Non-pigmented ciliary epithelial cell (primary cell): ENCODE measurements around the gene BMPR2.
"Not testable (repeated sequence)": the region's sequence is repeated elsewhere in the genome, so short reads cannot be mapped to it uniquely, and the experiment has no call there.

ENCODE experiments used
- DNase-seq: peaks from one replicate; pipeline ENCODE4 v3.0.0-alpha.2; 2010; ENCODE audit warnings: low read depth

The BMPR2 gene

GRCh38 chr2:202382684-202383083 is 6.6 kb downstream of the BMPR2 start:
- DNase-seq = no peak

- DNase-seq = not testable (repeated sequence)
Observed at GRCh38 chr2:202386495-202386894, 10.4 kb downstream of the BMPR2 start.

GRCh38 chr2:202387608-202388342 is 11.6 kb downstream of the BMPR2 start:
- no peak for DNase-seq

- no peak for DNase-seq
Observed at GRCh38 chr2:202400941-202401340, 24.8 kb downstream of the BMPR2 start.

- DNase-seq = no peak
Observed at GRCh38 chr2:202405798-202406197, 29.7 kb downstream of the BMPR2 start.

- DNase-seq = no peak
Observed at GRCh38 chr2:202406445-202406978, 30.4 kb downstream of the BMPR2 start.

- DNase-seq = peak; percentile 10
Observed at GRCh38 chr2:202408546-202409140, 32.5 kb downstream of the BMPR2 start.

- DNase-seq = no peak
Observed at GRCh38 chr2:202410092-202410491, 34.0 kb downstream of the BMPR2 start.

GRCh38 chr2:202411097-202411496 is 35.0 kb downstream of the BMPR2 start:
- no peak for DNase-seq

- no peak for DNase-seq
Observed at GRCh38 chr2:202418027-202418426, 41.9 kb downstream of the BMPR2 start.

- no peak for DNase-seq
Observed at GRCh38 chr2:202418511-202418910, 42.4 kb downstream of the BMPR2 start.

GRCh38 chr2:202423139-202423538 is 47.0 kb downstream of the BMPR2 start:
- DNase-seq = no peak

GRCh38 chr2:202425036-202425435 is 48.9 kb downstream of the BMPR2 start:
- no peak for DNase-seq

GRCh38 chr2:202426751-202427150 is 50.6 kb downstream of the BMPR2 start:
- no peak for DNase-seq

- DNase-seq = peak; percentile 35
Observed at GRCh38 chr2:202429164-202429980, 53.2 kb downstream of the BMPR2 start.

GRCh38 chr2:202432776-202433175 is 56.6 kb downstream of the BMPR2 start:
- DNase-seq = no peak

GRCh38 chr2:202434472-202434871 is 58.3 kb downstream of the BMPR2 start:
- DNase-seq = no peak

- no peak for DNase-seq
Observed at GRCh38 chr2:202436626-202437025, 60.5 kb downstream of the BMPR2 start.

- not testable (repeated sequence) for DNase-seq
Observed at GRCh38 chr2:202440117-202440516, 64.0 kb downstream of the BMPR2 start.

GRCh38 chr2:202442882-202443281 is 66.8 kb downstream of the BMPR2 start:
- no peak for DNase-seq

GRCh38 chr2:202444000-202444399 is 67.9 kb downstream of the BMPR2 start:
- no peak for DNase-seq

- no peak for DNase-seq
Observed at GRCh38 chr2:202449344-202449743, 73.2 kb downstream of the BMPR2 start.

GRCh38 chr2:202450785-202451184 is 74.7 kb downstream of the BMPR2 start:
- no peak for DNase-seq
